NCI-H1694 treated with DMSO at 0.1 percent for 48 hours (cell line): ENCODE measurements around the gene GRIK1.

Experiments
- DNase-seq: peaks from one replicate; lab custom pipeline; 2025; lab: John Stamatoyannopoulos, UW

The GRIK1 gene

DNA sequence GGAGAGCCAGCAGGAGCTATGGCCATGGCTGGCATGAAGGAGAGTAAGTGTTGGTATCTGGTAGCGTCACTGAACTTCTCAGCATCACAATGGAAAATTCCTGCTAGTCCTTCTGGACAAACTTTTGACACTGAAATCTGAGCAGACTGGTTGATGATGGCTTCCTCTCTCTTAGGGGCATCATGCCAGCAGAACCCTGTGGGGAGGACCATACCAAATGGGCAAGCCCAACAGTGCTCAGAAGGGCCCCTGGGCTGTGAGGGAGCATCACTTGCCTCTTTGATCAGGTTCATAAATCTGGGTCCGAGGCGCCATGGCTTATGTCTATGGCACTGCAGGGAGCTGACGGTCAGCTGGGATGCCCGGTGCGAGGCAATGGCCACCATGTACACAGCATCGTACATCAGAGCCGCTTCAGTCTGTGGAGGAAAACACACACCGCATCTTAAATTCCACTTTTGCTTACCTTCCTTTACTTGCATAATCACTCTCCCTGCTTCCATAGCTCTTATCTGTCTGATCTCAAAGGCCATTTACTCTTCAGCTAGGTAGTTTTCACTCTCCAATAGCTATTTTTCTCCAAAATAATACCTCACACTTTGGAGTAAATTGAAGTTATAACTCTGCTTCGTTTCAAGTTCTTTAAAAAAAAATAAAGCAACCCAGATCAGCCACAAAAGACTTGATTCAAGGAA lies 297.1 kb downstream of the GRIK1 start:
- no peak for DNase-seq

GRCh38 chr21:29641635-29642550 lies 297.9 kb downstream of the GRIK1 start:
- no peak for DNase-seq

DNA sequence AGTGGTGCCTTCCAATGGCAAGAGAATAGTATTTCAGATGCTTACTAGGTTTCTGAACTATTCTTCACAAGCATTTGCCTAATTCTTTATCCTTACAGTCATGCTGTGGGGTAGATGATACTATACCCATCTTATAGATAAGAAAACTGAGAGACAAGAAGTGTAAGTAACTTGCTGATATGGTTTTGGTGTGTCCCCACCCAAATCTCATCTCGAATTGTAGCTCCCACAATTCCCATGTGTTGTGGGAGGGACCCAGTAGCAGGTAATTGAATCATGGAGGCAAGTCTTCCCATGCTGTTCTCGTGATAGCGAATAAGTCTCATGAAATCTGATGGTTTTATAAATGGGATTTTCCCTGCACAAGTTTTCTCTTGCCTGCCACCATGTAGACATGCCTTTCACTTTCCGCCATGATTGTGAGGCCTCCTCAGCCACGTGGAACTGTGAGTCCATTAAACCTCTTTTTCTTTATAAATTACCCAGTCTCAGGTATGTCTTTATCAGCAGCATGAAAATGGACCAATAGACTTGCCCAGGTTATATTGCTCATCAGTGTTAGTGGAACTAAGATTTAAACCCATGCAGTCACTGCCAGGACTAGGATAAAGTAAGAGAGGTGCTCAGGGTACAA lies 298.7 kb downstream of the GRIK1 start:
- DNase-seq = no peak

DNA sequence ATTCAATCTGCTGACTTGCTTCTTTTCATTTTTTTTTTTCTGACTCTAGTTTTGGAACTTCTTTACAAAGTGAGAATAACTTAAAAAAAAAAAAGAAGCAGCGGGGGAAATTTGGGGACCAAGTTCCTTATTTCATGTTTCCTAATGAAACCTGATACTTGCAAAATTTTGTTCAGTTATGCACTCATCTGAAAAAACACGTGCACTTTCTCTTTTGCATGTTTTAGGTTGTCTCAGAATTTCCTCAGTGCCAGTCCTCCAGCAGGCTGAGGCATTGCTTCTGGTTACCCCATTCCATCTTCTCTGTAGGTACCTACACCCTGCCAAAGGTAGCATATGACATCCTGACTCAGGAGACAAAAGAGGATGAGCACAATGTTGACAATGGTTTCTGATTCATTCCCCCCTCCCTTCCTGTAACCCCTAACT lies 299.7 kb downstream of the GRIK1 start:
- DNase-seq = no peak

DNA sequence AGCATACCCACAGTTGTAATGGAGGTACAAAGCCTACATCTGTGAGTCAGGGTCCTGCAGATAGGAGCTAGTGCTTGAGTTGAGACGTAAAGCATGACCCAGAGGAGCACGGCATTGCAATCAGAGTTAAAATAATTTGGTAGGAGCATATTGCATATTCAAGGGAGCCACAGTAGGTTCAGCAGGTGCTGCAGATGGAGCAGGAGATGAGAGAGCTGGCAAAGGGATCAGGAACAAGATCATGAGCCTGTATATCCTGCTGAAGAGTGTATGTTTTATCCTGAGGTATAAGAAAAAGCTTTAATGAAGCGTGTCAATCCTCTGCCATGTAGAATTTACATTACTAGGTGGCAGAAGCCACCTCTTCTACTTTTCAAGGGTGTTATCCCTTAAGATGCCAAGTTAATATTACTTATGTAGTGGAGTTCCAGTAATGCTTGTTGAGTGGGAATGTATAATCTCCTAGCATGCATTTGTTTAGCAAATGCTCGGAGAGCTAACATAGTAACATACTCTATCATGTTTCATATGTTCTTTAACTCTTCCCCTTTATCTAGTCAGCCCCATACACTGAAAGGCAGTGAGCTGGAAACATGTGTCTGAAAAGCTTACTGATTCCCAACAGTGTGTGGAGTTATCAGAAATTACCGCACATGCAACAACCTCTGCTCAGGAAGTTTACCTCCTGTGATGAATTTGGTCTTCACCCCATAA lies 300.3 kb downstream of the GRIK1 start:
- no peak for DNase-seq

DNA sequence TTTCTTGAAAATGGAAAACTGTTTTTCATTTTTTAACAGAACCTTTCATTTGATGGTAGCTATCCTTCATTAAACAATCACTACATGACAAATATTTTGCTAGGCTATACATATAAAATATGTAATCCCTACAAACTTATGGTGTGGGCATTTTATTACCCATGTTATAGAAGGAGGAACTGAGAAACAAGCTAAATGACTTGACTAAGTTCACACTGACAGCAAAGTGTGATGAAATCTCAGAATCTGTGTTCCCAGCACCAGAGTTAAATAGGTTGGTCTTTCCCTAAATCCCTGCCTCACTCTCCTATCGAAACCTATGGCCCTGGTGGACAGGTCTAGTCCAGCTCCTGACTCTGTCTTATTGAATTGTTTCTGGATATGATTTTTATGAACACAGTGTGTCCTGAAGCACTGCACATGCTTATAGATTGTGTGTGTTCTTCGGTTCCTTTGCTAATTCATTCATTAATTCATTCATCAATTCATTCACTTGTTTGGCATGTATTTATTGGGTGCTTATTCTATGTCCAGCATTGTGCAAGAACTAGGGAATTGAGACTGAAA lies 301.0 kb downstream of the GRIK1 start:
- DNase-seq = no peak

DNA sequence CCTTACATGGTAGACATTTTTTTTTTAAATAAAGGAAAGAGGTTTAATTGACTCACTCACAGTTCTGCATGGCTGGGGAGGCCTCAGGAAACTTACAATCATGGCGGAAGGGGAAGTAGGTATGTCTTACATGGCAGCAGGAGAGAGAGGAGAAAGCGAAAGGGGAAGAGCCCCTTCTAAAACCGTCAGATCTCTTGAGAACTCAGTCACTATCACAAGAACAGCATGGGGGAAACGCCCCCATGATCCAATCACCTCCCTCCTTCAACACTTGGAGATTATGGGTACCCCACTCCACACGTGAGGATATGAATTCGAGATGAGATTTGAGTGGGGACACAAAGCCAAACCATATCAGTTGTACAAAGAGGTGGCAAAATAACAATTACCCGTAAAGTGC lies 301.7 kb downstream of the GRIK1 start:
- no peak for DNase-seq

DNA sequence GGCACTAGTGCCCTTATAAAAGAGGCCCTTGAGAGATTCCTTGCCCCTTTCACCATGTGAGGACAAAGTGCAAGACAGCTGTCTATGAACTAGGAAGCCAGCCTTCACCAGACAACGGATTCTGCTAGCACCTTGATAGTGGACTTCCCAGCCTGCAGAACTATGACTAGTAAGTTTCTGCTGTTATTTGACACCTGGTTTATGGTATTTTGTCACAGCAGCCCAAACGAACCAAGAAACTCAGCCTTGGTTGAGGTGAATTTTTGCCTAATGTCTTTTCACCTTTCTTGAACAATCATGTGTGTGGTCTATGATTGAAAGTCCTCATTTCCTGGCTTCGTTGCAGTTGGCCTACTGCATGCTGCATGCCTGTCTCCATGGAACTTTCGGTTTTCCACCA lies 302.2 kb downstream of the GRIK1 start:
- DNase-seq = no peak

- no peak for DNase-seq
Measured at GRCh38 chr21:29637134-29637533, 302.7 kb downstream of the GRIK1 start.

GRCh38 chr21:29634418-29634817 lies 305.4 kb downstream of the GRIK1 start:
- DNase-seq = no peak

DNA sequence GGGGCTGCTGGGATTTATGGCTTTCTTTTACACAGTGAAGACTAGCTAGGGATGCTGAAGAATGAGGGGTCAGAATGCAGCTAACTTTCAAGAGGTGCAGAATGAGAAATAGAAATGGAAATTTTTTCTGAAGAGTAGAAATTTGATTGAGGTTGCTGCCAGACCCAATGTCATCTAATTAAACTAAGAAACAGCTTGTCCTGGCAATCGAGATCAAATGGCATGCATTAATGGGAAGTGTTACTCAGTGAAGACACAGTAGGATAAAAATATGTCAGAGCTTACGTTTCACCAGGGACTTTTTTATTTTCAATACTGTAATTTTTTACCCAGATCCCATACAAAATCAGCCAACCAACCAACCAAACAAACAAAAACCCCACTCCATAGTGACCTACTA lies 306.0 kb downstream of the GRIK1 start:
- DNase-seq = no peak

GRCh38 chr21:29630441-29630840 lies 309.4 kb downstream of the GRIK1 start:
- no peak for DNase-seq

DNA sequence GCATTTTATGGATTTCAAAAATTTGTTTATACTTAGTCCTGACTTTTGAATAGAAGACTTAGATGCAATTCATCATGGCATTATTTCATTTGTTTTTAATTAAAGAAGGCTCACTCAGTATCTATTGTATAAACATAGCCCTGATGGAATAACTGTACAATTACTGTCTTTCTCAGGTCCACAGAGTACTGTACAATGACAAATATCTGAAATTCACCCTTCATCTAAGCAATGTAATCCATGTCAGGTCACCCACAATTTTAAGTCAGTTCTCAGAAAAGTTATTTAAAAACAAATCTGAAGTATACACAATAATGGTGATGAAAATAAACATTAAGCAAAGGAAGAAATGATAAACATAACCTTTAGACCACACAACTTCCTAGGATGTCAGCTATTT lies 311.9 kb downstream of the GRIK1 start:
- DNase-seq = no peak

- DNase-seq = no peak
Measured at GRCh38 chr21:29626801-29627470, 312.9 kb downstream of the GRIK1 start.

DNA sequence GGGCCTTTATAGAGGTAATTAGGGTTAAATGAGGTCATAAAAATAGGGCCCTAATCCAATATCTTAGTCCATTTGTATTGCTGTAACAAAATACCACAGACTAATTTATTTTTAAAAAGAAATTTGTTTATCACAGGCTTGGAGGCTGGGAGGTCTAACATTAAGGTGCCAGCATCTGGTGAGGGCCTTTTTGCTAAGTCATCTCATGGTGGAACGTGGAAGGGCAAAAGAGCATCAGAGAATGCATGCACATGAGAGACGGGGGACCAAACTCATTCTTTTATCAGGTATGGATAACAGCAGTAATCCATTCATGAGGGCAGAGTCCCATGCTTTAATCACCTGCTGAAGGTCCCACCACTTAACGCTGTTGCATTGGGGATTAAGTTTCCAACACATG lies 313.8 kb downstream of the GRIK1 start:
- no peak for DNase-seq

- no peak for DNase-seq
Measured at GRCh38 chr21:29624776-29625175, 315.0 kb downstream of the GRIK1 start.

- no peak for DNase-seq
Measured at GRCh38 chr21:29621525-29621924, 318.3 kb downstream of the GRIK1 start.

DNA sequence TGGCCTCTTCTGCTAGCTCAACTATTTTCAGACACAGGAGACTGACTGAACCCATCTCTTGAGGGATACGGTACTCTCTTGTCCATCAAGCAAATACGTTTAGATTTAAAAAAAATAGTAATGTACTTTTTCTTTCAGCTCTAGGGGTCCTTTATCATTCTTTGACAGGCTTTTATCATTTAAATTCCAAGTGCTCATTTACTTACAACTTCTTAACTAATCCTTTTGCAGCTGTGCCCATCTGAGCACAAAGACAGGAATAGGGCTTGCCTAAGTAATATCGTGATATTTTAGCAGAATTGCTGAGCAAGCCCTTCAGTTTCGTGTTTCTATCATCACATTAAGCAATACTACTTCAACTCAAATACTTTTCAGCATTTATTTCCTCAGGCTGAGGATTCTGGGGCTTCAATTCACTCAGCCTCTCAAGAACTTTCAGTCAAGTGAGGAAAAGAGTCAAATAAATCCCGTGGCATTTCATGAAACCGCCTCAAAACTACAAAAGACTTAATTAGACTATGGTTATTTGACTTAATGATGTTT lies 323.5 kb downstream of the GRIK1 start:
- no peak for DNase-seq

GRCh38 chr21:29613877-29614276 lies 325.9 kb downstream of the GRIK1 start:
- no peak for DNase-seq

DNA sequence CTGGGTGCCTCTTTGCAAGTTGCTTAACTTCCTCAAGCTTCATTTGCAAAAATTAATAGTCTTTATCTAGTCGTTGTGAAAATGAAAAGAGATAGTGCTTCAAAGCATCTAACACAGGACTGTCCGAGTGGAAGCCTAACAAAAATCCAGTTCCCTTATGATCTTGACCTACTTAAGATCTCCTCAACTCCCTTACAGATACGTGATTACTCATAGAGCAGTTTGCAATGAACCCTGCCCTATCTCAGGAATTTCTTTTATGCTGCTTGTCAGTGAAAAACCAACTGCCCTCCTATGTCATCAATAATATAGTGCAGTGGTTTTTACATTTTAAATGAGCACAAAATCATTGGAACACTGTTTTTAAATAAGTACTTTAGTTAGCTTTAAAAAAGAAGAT lies 326.8 kb downstream of the GRIK1 start:
- no peak for DNase-seq

DNA sequence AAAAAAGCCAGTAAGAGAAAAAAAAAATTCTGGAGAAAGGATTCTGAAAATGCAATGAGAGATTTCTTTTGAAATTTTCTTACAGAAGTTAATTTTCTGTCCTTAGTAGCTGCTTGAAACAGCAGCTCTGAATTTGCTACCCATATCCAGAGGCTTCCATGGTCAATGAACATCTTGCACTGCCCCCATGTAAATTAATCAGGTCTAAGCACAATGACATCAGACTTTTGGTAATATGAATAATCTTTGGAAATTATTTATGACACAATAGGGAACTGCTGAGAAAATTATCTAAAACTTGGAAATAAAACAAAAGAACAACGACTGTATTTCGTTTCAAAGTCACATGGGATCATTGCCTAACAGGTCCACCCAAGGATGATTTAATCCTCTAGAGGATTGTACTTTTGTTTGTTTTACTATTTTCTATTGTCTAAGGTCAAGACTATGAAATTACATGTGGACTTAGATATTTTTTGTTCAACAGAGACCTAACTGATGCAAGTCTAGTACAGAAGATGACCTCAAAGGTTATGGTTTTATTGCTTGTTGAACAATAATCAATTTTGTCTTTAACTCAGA lies 328.9 kb downstream of the GRIK1 start:
- DNase-seq = no peak
